ENCODE results near the gene DTWD2.

DNA sequence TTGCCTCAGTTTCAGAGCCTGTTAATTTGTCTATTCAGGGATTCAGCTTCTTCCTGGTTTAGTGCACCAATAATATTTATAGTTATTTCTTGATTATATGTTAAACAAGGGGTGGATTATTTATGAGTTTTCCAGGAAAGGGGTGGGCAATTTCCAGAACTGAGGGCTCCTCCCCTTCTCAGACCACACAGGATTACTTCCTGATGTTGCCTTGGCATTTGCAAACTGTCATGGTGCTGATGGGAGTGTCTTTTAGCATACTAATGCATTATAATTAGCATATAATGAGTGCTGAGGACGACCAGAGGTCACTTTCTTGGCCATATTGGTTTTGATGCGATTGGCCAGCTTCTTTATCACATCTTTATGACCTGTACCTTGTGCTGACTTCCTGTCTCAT lies 6.2 kb upstream of the DTWD2 start:
- TF ChIP-seq, protein P1, sequence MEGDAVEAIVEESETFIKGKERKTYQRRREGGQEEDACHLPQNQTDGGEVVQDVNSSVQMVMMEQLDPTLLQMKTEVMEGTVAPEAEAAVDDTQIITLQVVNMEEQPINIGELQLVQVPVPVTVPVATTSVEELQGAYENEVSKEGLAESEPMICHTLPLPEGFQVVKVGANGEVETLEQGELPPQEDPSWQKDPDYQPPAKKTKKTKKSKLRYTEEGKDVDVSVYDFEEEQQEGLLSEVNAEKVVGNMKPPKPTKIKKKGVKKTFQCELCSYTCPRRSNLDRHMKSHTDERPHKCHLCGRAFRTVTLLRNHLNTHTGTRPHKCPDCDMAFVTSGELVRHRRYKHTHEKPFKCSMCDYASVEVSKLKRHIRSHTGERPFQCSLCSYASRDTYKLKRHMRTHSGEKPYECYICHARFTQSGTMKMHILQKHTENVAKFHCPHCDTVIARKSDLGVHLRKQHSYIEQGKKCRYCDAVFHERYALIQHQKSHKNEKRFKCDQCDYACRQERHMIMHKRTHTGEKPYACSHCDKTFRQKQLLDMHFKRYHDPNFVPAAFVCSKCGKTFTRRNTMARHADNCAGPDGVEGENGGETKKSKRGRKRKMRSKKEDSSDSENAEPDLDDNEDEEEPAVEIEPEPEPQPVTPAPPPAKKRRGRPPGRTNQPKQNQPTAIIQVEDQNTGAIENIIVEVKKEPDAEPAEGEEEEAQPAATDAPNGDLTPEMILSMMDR (IDR thresholded peaks at IDR 0.05) = no peak
- no peak for TF ChIP-seq POLR2A (IDR thresholded peaks at IDR 0.05)

Data from adrenal gland (tissue), 5 donors.